ENCODE results near the gene ARHGAP26. TPM values are rescaled to one million over a fixed set of nuclear protein-coding genes. Genes with fewer than 3 reads are reported as not detected.

The ARHGAP26 gene
- total RNA-seq, 1 experiment from 2014 or later: 54.3 TPM

GRCh38 chr5:142830241-142831008 lies 60.2 kb downstream of the ARHGAP26 start:
- BruUV-seq (replicated peaks): no TSS peak
- no peak overlapping the region for H3K27ac Mint-ChIP-seq (ENCODE audit: low read depth, unreplicated experiment)
- H3K36me3 Mint-ChIP-seq (ENCODE audit: insufficient read depth, unreplicated experiment): no peaks in the 10 kb centered on the region
- no peaks in the 10 kb centered on the region for H3K9me3 Mint-ChIP-seq (ENCODE audit: unreplicated experiment)
- H3K4me3 Mint-ChIP-seq (ENCODE audit: unreplicated experiment): no peak overlapping the region
- peaks cover 52% of the 10 kb centered on the region for H3K4me1 Mint-ChIP-seq (ENCODE audit: insufficient read depth, unreplicated experiment)
- TF ChIP-seq CTCF (IDR thresholded peaks at IDR 0.05; ENCODE audit: unreplicated experiment): no peak
- ChIA-PET POLR2A (interaction anchor here (0.7 to 2.0 kb wide), 6 partner anchors 8 to 37 kb away, joined by 3 to 11 read pairs (median 4); no protein-coding TSS in a partner anchor), CTCF (interaction anchor here (0.5 to 1.8 kb wide), 11 partner anchors 37 to 117 kb away, joined by 3 to 11 read pairs (median 4); no protein-coding TSS in a partner anchor)
- intact Hi-C loops (cut with micrococcal nuclease): no loop called here
- DNase-seq (ENCODE audit: unreplicated experiment): peak; percentile 35
- no peaks in the 10 kb centered on the region for H3K27me3 Mint-ChIP-seq (ENCODE audit: insufficient read depth, unreplicated experiment)

- CTCF ChIA-PET: interaction anchor here (0.7 to 1.8 kb wide), 5 partner anchors 36 to 117 kb away, joined by 3 to 11 read pairs (median 4); no protein-coding TSS in a partner anchor
Measured at GRCh38 chr5:142831009-142831383, 60.8 kb downstream of the ARHGAP26 start.

GRCh38 chr5:142832263-142832662 lies 62.1 kb downstream of the ARHGAP26 start:
- peaks cover 36% of the 10 kb centered on the region for H3K4me1 Mint-ChIP-seq (ENCODE audit: insufficient read depth, unreplicated experiment)
- CTCF ChIA-PET: interaction anchor here (0.6 to 1.2 kb wide), 4 partner anchors 14 to 147 kb away, joined by 3 to 4 read pairs (median 3); no protein-coding TSS in a partner anchor
- intact Hi-C loops (cut with micrococcal nuclease): no loop called here

More at GRCh38 chr5:142831009-142831383, 60.8 kb downstream of the ARHGAP26 start:
- H3K27me3 Mint-ChIP-seq (ENCODE audit: insufficient read depth, unreplicated experiment): no peaks in the 10 kb centered on the region
- peaks cover 49% of the 10 kb centered on the region for H3K4me1 Mint-ChIP-seq (ENCODE audit: insufficient read depth, unreplicated experiment)
- no peak for TF ChIP-seq CTCF (IDR thresholded peaks at IDR 0.05; ENCODE audit: unreplicated experiment)
- H3K4me3 Mint-ChIP-seq (ENCODE audit: unreplicated experiment): no peak overlapping the region
- no peaks in the 10 kb centered on the region for H3K36me3 Mint-ChIP-seq (ENCODE audit: insufficient read depth, unreplicated experiment)
- POLR2A ChIA-PET: interaction anchor here (1.0 to 2.0 kb wide), 3 partner anchors 8 to 13 kb away, joined by 4 to 11 read pairs (median 5); no protein-coding TSS in a partner anchor
- no peaks in the 10 kb centered on the region for H3K9me3 Mint-ChIP-seq (ENCODE audit: unreplicated experiment)
- no TSS peak for BruUV-seq (replicated peaks)
- H3K27ac Mint-ChIP-seq (ENCODE audit: low read depth, unreplicated experiment): no peak overlapping the region
- no peak for DNase-seq (ENCODE audit: unreplicated experiment)
- intact Hi-C loops (cut with micrococcal nuclease): no loop called here

More at GRCh38 chr5:142832263-142832662, 62.1 kb downstream of the ARHGAP26 start:
- POLR2A ChIA-PET: interaction anchor here (0.6 kb wide), 1 partner anchor 84 kb away, joined by 3 read pairs; no protein-coding TSS in a partner anchor
- Mint-ChIP-seq H3K36me3 (ENCODE audit: insufficient read depth, unreplicated experiment) (no peaks in the 10 kb centered on the region), H3K4me3 (ENCODE audit: unreplicated experiment) (no peak overlapping the region), H3K9me3 (ENCODE audit: unreplicated experiment) (no peaks in the 10 kb centered on the region), H3K27ac (ENCODE audit: low read depth, unreplicated experiment) (no peak overlapping the region), H3K27me3 (ENCODE audit: insufficient read depth, unreplicated experiment) (no peaks in the 10 kb centered on the region)
- no TSS peak for BruUV-seq (replicated peaks)
- no peak for DNase-seq (ENCODE audit: unreplicated experiment)
- no peak for TF ChIP-seq CTCF (IDR thresholded peaks at IDR 0.05; ENCODE audit: unreplicated experiment)

All from MCF 10A (cell line).